H1 (cell line): ENCODE measurements around the gene SOX2. TPM values are rescaled to one million over a fixed set of nuclear protein-coding genes. Genes with fewer than 3 reads are reported as not detected.

Source experiments
- RXRA ChIP-seq: IDR thresholded peaks from 2 replicates; pipeline ENCODE4 v1.6.1; 2011; ENCODE audit warnings: low read depth, mild to moderate bottlenecking, low read length, moderate library complexity; ENCODE audit not compliant: insufficient read depth
- TAF1 ChIP-seq: IDR thresholded peaks from 2 replicates; pipeline ENCODE4 v1.6.1; 2011; ENCODE audit warnings: mild to moderate bottlenecking, low read depth, low read length
- YY1 ChIP-seq: IDR thresholded peaks from 2 replicates; pipeline ENCODE4 v1.6.1; 2011; ENCODE audit warnings: low read depth, mild to moderate bottlenecking, low read length
- polyA plus RNA-seq, 7 experiments: library from polyadenylated mRNA; depleted of rRNA in 3 of 7; stranded (reverse) in 5 of 7; unstranded in 2 of 7; fragments of >200 nt in 5 of 7; fragments of 200-250 nt in 2 of 7; gene quantifications; 1 replicate in 5 of 7; 2 replicates in 1 of 7; 4 replicates in 1 of 7; pipeline versions ENCODE4 v1.2.1 to v1.2.3, GENCODE V29; 2011 to 2013; ENCODE audit warnings: missing spikeins in 2 of 7, mixed read lengths in 2 of 7
- total RNA-seq: library from RNA; stranded (reverse); fragmentation: NEBNext Ultra II Directional; extraction: Animal tissue kit (Norgen Biotek cat#: 25700); gene quantifications from 2 replicates; pipeline ENCODE4 v1.2.1, GENCODE V29; 2021

SOX2 gene
- total and polyA plus RNA-seq, 2 of the 8 experiments (the other 6 are each of a cell fraction or from before 2014, with no cell fraction given): 149 to 247 TPM

DNA sequence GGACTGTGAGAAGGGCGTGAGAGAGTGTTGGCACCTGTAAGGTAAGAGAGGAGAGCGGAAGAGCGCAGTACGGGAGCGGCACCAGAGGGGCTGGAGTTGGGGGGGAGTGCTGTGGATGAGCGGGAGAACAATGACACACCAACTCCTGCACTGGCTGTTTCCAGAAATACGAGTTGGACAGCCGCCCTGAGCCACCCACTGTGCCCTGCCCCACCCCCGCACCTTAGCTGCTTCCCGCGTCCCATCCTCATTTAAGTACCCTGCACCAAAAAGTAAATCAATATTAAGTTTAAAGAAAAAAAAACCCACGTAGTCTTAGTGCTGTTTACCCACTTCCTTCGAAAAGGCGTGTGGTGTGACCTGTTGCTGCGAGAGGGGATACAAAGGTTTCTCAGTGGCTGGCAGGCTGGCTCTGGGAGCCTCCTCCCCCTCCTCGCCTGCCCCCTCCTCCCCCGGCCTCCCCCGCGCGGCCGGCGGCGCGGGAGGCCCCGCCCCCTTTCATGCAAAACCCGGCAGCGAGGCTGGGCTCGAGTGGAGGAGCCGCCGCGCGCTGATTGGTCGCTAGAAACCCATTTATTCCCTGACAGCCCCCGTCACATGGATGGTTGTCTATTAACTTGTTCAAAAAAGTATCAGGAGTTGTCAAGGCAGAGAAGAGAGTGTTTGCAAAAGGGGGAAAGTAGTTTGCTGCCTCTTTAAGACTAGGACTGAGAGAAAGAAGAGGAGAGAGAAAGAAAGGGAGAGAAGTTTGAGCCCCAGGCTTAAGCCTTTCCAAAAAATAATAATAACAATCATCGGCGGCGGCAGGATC is at the start of gene SOX2 (continued):
- no peak for TF ChIP-seq YY1
- no peak for TF ChIP-seq RXRA
- TF ChIP-seq TAF1: peak; percentile 56
